ENCODE measurements around the gene CTNND1. TPM values are rescaled to one million over a fixed set of nuclear protein-coding genes. Genes with fewer than 3 reads are reported as not detected.

The CTNND1 gene
- total and polyA plus RNA-seq, 2 of the 8 experiments (the other 6 are each of a cell fraction or from before 2014, with no cell fraction given), result 91.9 to 164 TPM

- Histone ChIP-seq H4K8ac (ENCODE audit: extremely low read depth, insufficient read depth, low read length) (no peak overlapping the region), H3K27ac (ENCODE audit: low read depth, low read length) (no peak overlapping the region), H3K23ac (ENCODE audit: insufficient read length) (no peak overlapping the region), H2BK15ac (ENCODE audit: low read length) (no peak overlapping the region), H4K5ac (ENCODE audit: insufficient read length, low read depth, low read length) (no peak overlapping the region), H3K18ac (ENCODE audit: extremely low read depth, low read length) (no peak overlapping the region), H3K23me2 (ENCODE audit: low read depth, low read length) (no peaks in the 10 kb centered on the region), H3K79me1 (ENCODE audit: low read depth, low read length) (peaks cover 8% of the 10 kb centered on the region), H4K20me1 (replicated peaks in 1 of 2; ENCODE audit: control insufficient read depth in 1 of 2, insufficient read depth in 2 of 2, low read length in 2 of 2) (peaks cover 3 to 8% of the 10 kb centered on the region in 2 experiments), H3K9me3 (ENCODE audit: insufficient read depth in 2 of 2, low read depth in 1 of 2, low read length in 1 of 2) (no peaks in the 10 kb centered on the region), H3K9ac (replicated peaks in 1 of 4; ENCODE audit: extremely low read depth in 1 of 4, low read depth in 3 of 4, low read length in 3 of 4) (no peak overlapping the region), H3K14ac (ENCODE audit: insufficient read length) (no peak overlapping the region), H3K4me2 (ENCODE audit: insufficient read depth in 1 of 2, low read depth in 2 of 2, low read length in 2 of 2) (peak overlapping the region; percentile 26 to 47; a peak in 1 of 4 replicates), H4K91ac (replicated peaks; ENCODE audit: insufficient read length, low read length) (no peak overlapping the region), H2BK20ac (ENCODE audit: low read length) (no peak overlapping the region), H2AFZ (ENCODE audit: low read length) (no peak overlapping the region), H3K4me3 (ENCODE audit: extremely low read depth in 1 of 4, insufficient read depth in 2 of 4, low read depth in 3 of 4, low read length in 4 of 4) (no peak overlapping the region), H2BK12ac (ENCODE audit: low read depth, low read length) (no peak overlapping the region), H2AK5ac (ENCODE audit: low read depth, low read length) (no peak overlapping the region), H3K27me3 (replicated peaks in 1 of 4; ENCODE audit: control insufficient read depth in 3 of 4, extremely low read depth in 1 of 4, insufficient read depth in 3 of 4, low read length in 3 of 4) (no peaks in the 10 kb centered on the region), H2BK5ac (ENCODE audit: low read depth, low read length) (no peak overlapping the region), H3K79me2 (ENCODE audit: control insufficient read depth in 1 of 2, insufficient read depth in 2 of 2, low read length in 2 of 2) (peaks cover 3 to 98% of the 10 kb centered on the region in 2 experiments; a peak in 3 of 4 replicates), H3K4ac (replicated peaks; ENCODE audit: insufficient read length, low read depth, low read length) (no peak overlapping the region), H3K4me1 (replicated peaks in 1 of 4; ENCODE audit: control insufficient read depth in 3 of 4, insufficient read depth in 4 of 4, low read length in 3 of 4) (peaks cover 0 to 9% (median 3%) of the 10 kb centered on the region in 4 experiments; a peak in 3 of 7 replicates), H2BK120ac (replicated peaks; ENCODE audit: low read depth, low read length) (no peak overlapping the region), H3K56ac (replicated peaks; ENCODE audit: insufficient read length, low read depth, low read length) (no peak overlapping the region), H3K36me3 (ENCODE audit: control insufficient read depth in 2 of 4, insufficient read depth in 4 of 4, low read length in 3 of 4) (peaks cover 0 to 8% (median 2%) of the 10 kb centered on the region in 4 experiments; a peak in 3 of 8 replicates)
- DNase-seq (ENCODE audit: low read depth in 1 of 2, low spot score in 2 of 2) (no peak), FAIRE-seq (no peak)
- ChIA-PET CTCF (ENCODE audit: partially characterized antibody) (interaction anchor here (1.2 to 6.1 kb wide), 4 partner anchors 11 to 37 kb away, joined by 3 to 44 read pairs (median 5); partner anchors contain the start of gene BTBD18), POLR2A (ENCODE audit: partially characterized antibody) (interaction anchor here (0.7 to 5.5 kb wide), 4 partner anchors 11 to 43 kb away, joined by 3 to 42 read pairs (median 4); partner anchors contain the start of gene CTNND1)
- TF ChIP-seq MAFK (IDR thresholded peaks at IDR 0.05; ENCODE audit: low read depth, low read length) (no peak), ATF2 (IDR thresholded peaks at IDR 0.05; ENCODE audit: low read length) (no peak), TEAD4 (IDR thresholded peaks at IDR 0.05; ENCODE audit: low read depth, low read length) (no peak), KDM4A (IDR thresholded peaks at IDR 0.05; ENCODE audit: low read depth, low read length, severe bottlenecking) (no peak), EP300 (IDR thresholded peaks at IDR 0.05; ENCODE audit: borderline replicate concordance in 1 of 2, low read depth in 2 of 2, low read length in 2 of 2) (no peak), ASH2L (IDR thresholded peaks at IDR 0.05; ENCODE audit: low read length) (no peak), CHD2 (IDR thresholded peaks at IDR 0.05; ENCODE audit: low read length) (no peak), CBX5 (IDR thresholded peaks at IDR 0.05; ENCODE audit: low read depth, low read length) (no peak), USF2 (IDR thresholded peaks at IDR 0.05; ENCODE audit: low read length) (no peak), GTF2F1 (IDR thresholded peaks at IDR 0.05; ENCODE audit: borderline replicate concordance, low read depth, low read length) (no peak), BACH1 (IDR thresholded peaks at IDR 0.05; ENCODE audit: low read length) (no peak), CHD1 (IDR thresholded peaks at IDR 0.05; ENCODE audit: low read depth, low read length) (no peak)
Observed at GRCh38 chr11:57788703-57789088, 27.1 kb downstream of the CTNND1 start.
